IMR-90 (cell line): ENCODE results near the gene ACTL9.

Source experiments
- BHLHE40 ChIP-seq: fragments of 150-350 bp; IDR thresholded peaks from 2 replicates; pipeline ENCODE4 v1.6.1; 2016; ENCODE audit warnings: mild to moderate bottlenecking, low read depth, low read length
- CEBPB ChIP-seq: IDR thresholded peaks from 2 replicates; pipeline ENCODE4 v1.6.1; 2012; ENCODE audit warnings: low read depth, low read length, improper control_type of control experiment
- CHD1 ChIP-seq: IDR thresholded peaks from 2 replicates; pipeline ENCODE4 v1.6.1; 2012; ENCODE audit warnings: low read depth, low read length, improper control_type of control experiment
- MAFK ChIP-seq: IDR thresholded peaks from 2 replicates; pipeline ENCODE4 v1.6.1; 2012; ENCODE audit warnings: low read depth, low read length, improper control_type of control experiment
- MAZ ChIP-seq: IDR thresholded peaks from 2 replicates; pipeline ENCODE4 v1.6.1; 2012; ENCODE audit warnings: low read depth, mild to moderate bottlenecking, low read length, improper control_type of control experiment, moderate library complexity, borderline replicate concordance
- MXI1 ChIP-seq: IDR thresholded peaks from 2 replicates; pipeline ENCODE4 v1.6.1; 2012; ENCODE audit warnings: low read depth, mild to moderate bottlenecking, low read length, moderate library complexity, borderline replicate concordance
- NFE2L2 ChIP-seq: fragments of 150-350 bp; IDR thresholded peaks from 2 replicates; pipeline ENCODE4 v1.6.1; 2016; ENCODE audit warnings: low read depth, mild to moderate bottlenecking, low read length
- POLR2A ChIP-seq: IDR thresholded peaks from 2 replicates; pipeline ENCODE4 v1.6.1; 2012; ENCODE audit warnings: mild to moderate bottlenecking, low read depth, low read length
- RAD21 ChIP-seq: IDR thresholded peaks from 2 replicates; pipeline ENCODE4 v1.6.1; 2012; ENCODE audit warnings: low read length, improper control_type of control experiment
- RFX5 ChIP-seq: IDR thresholded peaks from 2 replicates; pipeline ENCODE4 v1.8.0; 2012; ENCODE audit warnings: low read depth, mild to moderate bottlenecking, low read length, moderate library complexity
- SMC3 ChIP-seq: fragments of 150-350 bp; IDR thresholded peaks from 2 replicates; pipeline ENCODE4 v1.6.1; 2016; ENCODE audit warnings: low read depth, mild to moderate bottlenecking, antibody characterized with exemption, low read length, moderate library complexity
- TF ChIP-seq, protein P1 (sequence below): conservative IDR thresholded peaks from 2 replicates; pipeline ENCODE4 v1.5.1; 2012; ENCODE audit warnings: mild to moderate bottlenecking, low read depth, low read length, improper control_type of control experiment
- TF ChIP-seq, protein P2 (sequence below): fragments of 150-350 bp; IDR thresholded peaks from 2 replicates; pipeline ENCODE4 v1.6.1; 2017; ENCODE audit warnings: mild to moderate bottlenecking, antibody characterized with exemption, low read length, low read depth

DNA sequence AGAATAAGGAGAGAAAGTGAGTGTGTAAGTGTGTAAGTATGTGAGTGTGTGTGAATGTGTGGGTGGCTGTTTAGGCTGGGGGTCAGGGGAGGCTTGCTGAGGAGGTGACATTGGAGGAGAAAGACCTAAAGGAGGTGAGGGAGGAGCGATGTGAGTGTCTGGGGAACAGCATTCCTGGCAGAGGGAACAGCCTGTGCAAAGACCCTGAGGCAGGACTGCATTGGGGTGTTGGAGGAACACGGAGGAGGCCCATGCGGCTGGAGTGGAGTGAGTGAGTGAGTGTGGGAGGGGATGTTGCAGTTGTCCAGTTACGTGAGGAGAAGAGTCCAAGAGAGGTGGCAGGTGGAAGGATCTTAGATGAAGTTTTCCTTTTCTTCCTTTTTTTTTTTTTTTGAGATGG lies 36.3 kb downstream of the ACTL9 start:
- TF ChIP-seq, protein P1, sequence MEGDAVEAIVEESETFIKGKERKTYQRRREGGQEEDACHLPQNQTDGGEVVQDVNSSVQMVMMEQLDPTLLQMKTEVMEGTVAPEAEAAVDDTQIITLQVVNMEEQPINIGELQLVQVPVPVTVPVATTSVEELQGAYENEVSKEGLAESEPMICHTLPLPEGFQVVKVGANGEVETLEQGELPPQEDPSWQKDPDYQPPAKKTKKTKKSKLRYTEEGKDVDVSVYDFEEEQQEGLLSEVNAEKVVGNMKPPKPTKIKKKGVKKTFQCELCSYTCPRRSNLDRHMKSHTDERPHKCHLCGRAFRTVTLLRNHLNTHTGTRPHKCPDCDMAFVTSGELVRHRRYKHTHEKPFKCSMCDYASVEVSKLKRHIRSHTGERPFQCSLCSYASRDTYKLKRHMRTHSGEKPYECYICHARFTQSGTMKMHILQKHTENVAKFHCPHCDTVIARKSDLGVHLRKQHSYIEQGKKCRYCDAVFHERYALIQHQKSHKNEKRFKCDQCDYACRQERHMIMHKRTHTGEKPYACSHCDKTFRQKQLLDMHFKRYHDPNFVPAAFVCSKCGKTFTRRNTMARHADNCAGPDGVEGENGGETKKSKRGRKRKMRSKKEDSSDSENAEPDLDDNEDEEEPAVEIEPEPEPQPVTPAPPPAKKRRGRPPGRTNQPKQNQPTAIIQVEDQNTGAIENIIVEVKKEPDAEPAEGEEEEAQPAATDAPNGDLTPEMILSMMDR, result no peak
- TF ChIP-seq MAZ, result no peak
- no peak for TF ChIP-seq RFX5
- TF ChIP-seq CEBPB, result no peak
- TF ChIP-seq POLR2A, result no peak
- TF ChIP-seq NFE2L2, result no peak
- no peak for TF ChIP-seq SMC3
- no peak for TF ChIP-seq CHD1
- TF ChIP-seq MAFK, result no peak
- no peak for TF ChIP-seq BHLHE40
- TF ChIP-seq MXI1, result no peak
- TF ChIP-seq, protein P2, sequence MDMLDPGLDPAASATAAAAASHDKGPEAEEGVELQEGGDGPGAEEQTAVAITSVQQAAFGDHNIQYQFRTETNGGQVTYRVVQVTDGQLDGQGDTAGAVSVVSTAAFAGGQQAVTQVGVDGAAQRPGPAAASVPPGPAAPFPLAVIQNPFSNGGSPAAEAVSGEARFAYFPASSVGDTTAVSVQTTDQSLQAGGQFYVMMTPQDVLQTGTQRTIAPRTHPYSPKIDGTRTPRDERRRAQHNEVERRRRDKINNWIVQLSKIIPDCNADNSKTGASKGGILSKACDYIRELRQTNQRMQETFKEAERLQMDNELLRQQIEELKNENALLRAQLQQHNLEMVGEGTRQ, result no peak
- no peak for TF ChIP-seq RAD21
